NOMO-1 treated with DMSO at 0.1 percent for 48 hours (cell line): ENCODE data around the gene FTH1.
"Not testable (repeated sequence)": the region's sequence is repeated elsewhere in the genome, so short reads cannot be mapped to it uniquely, and the experiment has no call there.

ENCODE experiments used
- DNase-seq: peaks from one replicate; lab custom pipeline; 2025; ENCODE audit not compliant: unreplicated experiment; lab: John Stamatoyannopoulos, UW

FTH1 gene

GRCh38 chr11:61964058-61964665 is 3.3 kb downstream of the FTH1 start:
- DNase-seq = no peak

- DNase-seq = peak; percentile 92
Measured at GRCh38 chr11:61963282-61964057, 4.0 kb downstream of the FTH1 start.

DNA sequence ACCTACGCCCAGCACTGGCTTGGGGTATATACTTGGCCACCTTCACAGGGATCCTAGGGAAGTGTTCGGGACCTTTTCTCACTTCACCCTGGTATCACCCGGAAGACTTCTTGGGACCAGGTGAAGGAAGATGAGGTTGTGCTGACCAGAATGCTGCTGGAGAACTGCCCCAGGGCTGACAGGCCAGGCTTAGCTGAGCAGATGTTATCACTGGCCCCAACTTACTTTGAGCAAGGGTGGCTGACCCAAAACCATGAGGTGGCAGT is 4.5 kb downstream of the FTH1 start:
- no peak for DNase-seq

DNA sequence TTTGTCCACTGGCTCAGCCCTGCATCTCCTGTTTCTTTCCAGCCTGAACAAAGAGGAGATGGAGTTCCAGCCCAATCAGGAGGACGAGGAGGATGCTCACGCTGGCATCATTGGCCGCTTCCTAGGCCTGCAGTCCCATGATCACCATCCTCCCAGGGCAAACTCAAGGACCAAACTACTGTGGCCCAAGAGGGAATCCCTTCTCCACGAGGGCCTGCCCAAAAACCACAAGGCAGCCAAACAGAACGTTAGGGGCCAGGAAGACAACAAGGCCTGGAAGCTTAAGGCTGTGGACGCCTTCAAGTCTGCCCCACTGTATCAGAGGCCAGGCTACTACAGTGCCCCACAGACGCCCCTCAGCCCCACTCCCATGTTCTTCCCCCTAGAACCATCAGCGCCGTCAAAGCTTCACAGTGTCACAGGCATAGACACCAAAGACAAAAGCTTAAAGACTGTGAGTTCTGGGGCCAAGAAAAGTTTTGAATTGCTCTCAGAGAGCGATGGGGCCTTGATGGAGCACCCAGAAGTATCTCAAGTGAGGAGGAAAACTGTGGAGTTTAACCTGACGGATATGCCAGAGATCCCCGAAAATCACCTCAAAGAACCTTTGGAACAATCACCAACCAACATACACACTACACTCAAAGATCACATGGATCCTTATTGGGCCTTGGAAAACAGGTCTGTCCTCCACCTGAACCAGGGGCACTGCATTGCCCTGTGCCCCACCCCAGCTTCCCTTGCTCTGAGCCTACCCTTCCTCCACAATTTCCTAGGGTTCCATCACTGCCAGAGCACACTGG is 5.0 kb downstream of the FTH1 start:
- no peak for DNase-seq

GRCh38 chr11:61961570-61962212 is 5.7 kb downstream of the FTH1 start:
- no peak for DNase-seq

- DNase-seq = no peak
Measured at GRCh38 chr11:61960532-61960931, 6.9 kb downstream of the FTH1 start.

- no peak for DNase-seq
Measured at GRCh38 chr11:61959678-61960077, 7.8 kb downstream of the FTH1 start.

GRCh38 chr11:61959114-61959513 is 8.3 kb downstream of the FTH1 start:
- DNase-seq = no peak

- DNase-seq = no peak
Measured at GRCh38 chr11:61958590-61958989, 8.8 kb downstream of the FTH1 start.

DNA sequence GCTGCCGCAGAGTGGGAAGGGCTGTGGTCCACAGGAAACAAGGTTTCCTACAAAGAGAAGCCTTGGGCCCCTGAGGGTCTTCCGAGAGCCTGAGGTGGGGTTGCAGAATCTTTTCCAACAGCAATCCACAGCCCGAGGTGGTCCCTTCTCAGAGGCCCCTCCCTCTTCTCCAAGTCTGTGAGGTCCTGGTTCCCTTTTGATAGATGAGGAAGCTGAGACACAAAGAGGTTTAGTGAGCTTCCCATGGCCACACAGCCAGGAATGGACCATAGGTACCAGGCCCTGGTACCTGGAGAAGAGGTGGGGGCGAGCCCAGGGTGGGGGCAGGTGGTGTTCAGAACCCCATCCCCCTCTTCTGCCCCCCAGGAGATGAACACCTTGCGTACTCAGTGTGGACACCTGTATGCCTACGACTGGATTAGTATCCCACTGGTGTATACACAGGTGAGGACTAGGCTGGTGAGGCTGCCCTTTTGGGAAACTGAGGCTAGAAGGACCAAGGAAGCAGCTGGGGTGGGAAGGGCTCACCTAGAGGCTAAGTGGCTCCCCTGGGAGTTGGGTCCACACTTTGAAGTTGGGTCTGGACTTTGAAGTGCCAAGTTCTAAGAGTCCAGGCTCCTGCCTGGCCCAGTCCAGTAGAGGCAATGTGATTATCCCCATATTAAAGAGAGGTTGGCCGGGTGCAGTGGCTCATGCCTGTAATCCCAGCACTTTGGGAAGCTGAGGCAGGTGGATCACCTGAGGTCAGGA is 10.2 kb downstream of the FTH1 start:
- DNase-seq = no peak

- DNase-seq = no peak
Measured at GRCh38 chr11:61956191-61957020, 11.0 kb downstream of the FTH1 start.

- DNase-seq = no peak
Measured at GRCh38 chr11:61955422-61956135, 11.9 kb downstream of the FTH1 start.

GRCh38 chr11:61954851-61955421 is 12.5 kb downstream of the FTH1 start:
- peak; percentile 90 for DNase-seq

GRCh38 chr11:61954106-61954850 is 13.2 kb downstream of the FTH1 start:
- DNase-seq = no peak

GRCh38 chr11:61953632-61954031 is 13.8 kb downstream of the FTH1 start:
- DNase-seq = not testable (repeated sequence)

GRCh38 chr11:61952882-61953281 is 14.6 kb downstream of the FTH1 start:
- DNase-seq = no peak

DNA sequence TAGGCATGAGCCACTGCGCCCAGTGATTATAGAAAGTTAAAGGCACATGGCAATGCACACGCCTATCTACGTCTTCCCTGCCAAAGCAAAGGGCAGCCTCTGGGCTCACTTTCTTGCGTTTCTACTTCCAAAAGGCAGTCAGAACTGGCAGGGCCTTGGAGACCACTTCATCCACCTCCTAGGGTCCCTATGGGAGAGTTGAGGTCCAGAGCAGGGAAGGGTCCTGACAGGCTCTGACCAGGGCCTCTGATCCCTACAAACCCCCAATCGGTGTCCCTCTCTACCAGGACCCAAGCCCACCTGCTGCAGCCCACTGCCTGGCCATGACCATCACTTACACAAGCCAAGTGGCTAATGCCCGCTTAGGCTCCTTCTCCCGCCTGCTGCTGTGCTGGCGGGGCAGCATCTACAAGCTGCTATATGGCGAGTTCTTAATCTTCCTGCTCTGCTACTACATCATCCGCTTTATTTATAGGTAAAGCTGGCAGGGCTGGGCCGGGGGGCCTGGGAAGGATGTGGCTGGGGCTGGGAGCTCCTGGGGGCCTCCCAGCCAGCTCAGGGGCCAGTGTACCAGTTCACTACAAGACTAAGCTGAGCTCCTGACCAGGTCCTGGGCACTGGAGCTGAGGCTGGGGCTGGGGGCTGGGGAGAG is 15.8 kb downstream of the FTH1 start:
- no peak for DNase-seq

DNA sequence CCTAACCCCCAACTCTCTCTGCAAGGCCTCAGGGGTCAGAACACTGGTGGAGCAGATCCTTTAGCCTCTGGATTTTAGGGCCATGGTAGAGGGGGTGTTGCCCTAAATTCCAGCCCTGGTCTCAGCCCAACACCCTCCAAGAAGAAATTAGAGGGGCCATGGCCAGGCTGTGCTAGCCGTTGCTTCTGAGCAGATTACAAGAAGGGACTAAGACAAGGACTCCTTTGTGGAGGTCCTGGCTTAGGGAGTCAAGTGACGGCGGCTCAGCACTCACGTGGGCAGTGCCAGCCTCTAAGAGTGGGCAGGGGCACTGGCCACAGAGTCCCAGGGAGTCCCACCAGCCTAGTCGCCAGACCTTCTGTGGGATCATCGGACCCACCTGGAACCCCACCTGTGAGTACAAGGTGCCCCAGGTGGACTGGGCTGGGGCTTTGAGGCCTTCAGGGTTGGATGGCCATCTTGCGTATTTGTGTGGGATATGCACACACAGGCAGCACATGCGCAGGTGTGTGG is 17.3 kb downstream of the FTH1 start, which contains the start of gene BEST1:
BEST1 (plus strand) TSS at position 317 of the 513 bp plus-strand sequence. CDS start 1,456 bp downstream, outside the sequence.
- no peak for DNase-seq
